HK-2 (cell line): Measurements from ENCODE around the gene PKDREJ.
A peak's percentile ranks its signal among the peaks of the same experiment; 100 is the strongest.
"Not testable (repeated sequence)": the region's sequence is repeated elsewhere in the genome, so short reads cannot be mapped to it uniquely, and the experiment has no call there.

Experiments used
- DNase-seq: peaks from one replicate; pipeline ENCODE4 v3.0.0-alpha.2; 2018; ENCODE audit not compliant: unreplicated experiment

Gene PKDREJ

GRCh38 chr22:46263216-46263590, at the start of gene PKDREJ:
Gene PKDREJ (minus strand): TSS chr22:46263343. CDS start chr22:46263322, 21 bp downstream.
- DNase-seq = no peak

- not testable (repeated sequence) for DNase-seq
These were observed 49.7 kb upstream of the PKDREJ start for GRCh38 chr22:46312848-46313247.

- DNase-seq = no peak
These were observed 48.9 kb upstream of the PKDREJ start for GRCh38 chr22:46312056-46312455.

GRCh38 chr22:46309526-46310085, 46.5 kb upstream of the PKDREJ start:
- no peak for DNase-seq

GRCh38 chr22:46308283-46308988, 45.3 kb upstream of the PKDREJ start:
- DNase-seq = no peak

GRCh38 chr22:46303347-46303965, 40.3 kb upstream of the PKDREJ start:
- no peak for DNase-seq

GRCh38 chr22:46300491-46300890, 37.3 kb upstream of the PKDREJ start:
- no peak for DNase-seq

- no peak for DNase-seq
These were observed 36.0 kb upstream of the PKDREJ start for GRCh38 chr22:46299101-46299500.

- peak; percentile 50 for DNase-seq
These were observed 34.1 kb upstream of the PKDREJ start for GRCh38 chr22:46297151-46297812.

- peak; percentile 97 for DNase-seq
These were observed 33.4 kb upstream of the PKDREJ start, which contains the start of gene GTSE1 for GRCh38 chr22:46296257-46297150. Gene GTSE1 (plus strand): TSS chr22:46296870. CDS start chr22:46297401, 531 bp downstream.

GRCh38 chr22:46295277-46295971, 32.3 kb upstream of the PKDREJ start:
- DNase-seq = peak; percentile 11

- no peak for DNase-seq
These were observed 31.6 kb upstream of the PKDREJ start for GRCh38 chr22:46294784-46295183.

GRCh38 chr22:46293577-46294260, 30.6 kb upstream of the PKDREJ start:
- DNase-seq = no peak

- no peak for DNase-seq
These were observed 29.6 kb upstream of the PKDREJ start for GRCh38 chr22:46292732-46293131.

GRCh38 chr22:46292173-46292572, 29.0 kb upstream of the PKDREJ start:
- DNase-seq = no peak

GRCh38 chr22:46290843-46291785, 28.0 kb upstream of the PKDREJ start:
- DNase-seq = no peak

- DNase-seq = no peak
These were observed 27.1 kb upstream of the PKDREJ start for GRCh38 chr22:46290121-46290842.

- no peak for DNase-seq
These were observed 26.2 kb upstream of the PKDREJ start for GRCh38 chr22:46289244-46289891.
